ENCODE data around the gene DHDDS. TPM values are rescaled to one million over a fixed set of nuclear protein-coding genes. Genes with fewer than 3 reads are reported as not detected.

The DHDDS gene
- total RNA-seq, 2 experiments from 2014 or later, result 26.3 to 26.8 TPM

GRCh38 chr1:26413031-26413430 lies 19.1 kb upstream of the DHDDS start:
- Histone ChIP-seq H3K4me1 (ENCODE audit: insufficient read depth, low read length) (peaks cover 31% of the 10 kb centered on the region), H3K4me3 (ENCODE audit: low read length) (no peak overlapping the region), H3K27ac (ENCODE audit: low read depth in 1 of 2, low read length in 2 of 2) (no peak overlapping the region), H3K36me3 (ENCODE audit: insufficient read depth, low read length) (no peaks in the 10 kb centered on the region), H3K9me3 (ENCODE audit: control insufficient read depth in 1 of 2, insufficient read depth in 1 of 2, low read length in 2 of 2) (peaks cover 0 to 23% of the 10 kb centered on the region in 2 experiments), H3K27me3 (ENCODE audit: control insufficient read depth in 1 of 2, insufficient read depth in 2 of 2, low read length in 2 of 2) (peaks cover 52 to 60% of the 10 kb centered on the region in 2 experiments)
- H3K36me3 Mint-ChIP-seq (ENCODE audit: low read depth), result no peaks in the 10 kb centered on the region
- ATAC-seq (ENCODE audit: poor library complexity) (no peak), DNase-seq (no peak)
- no peak overlapping the region for H3K4me3 Mint-ChIP-seq
- peaks cover 30% of the 10 kb centered on the region for H3K4me1 Mint-ChIP-seq (ENCODE audit: low read depth)
- H3K27me3 Mint-ChIP-seq, result peaks cover 72% of the 10 kb centered on the region
- TF ChIP-seq, protein P1, sequence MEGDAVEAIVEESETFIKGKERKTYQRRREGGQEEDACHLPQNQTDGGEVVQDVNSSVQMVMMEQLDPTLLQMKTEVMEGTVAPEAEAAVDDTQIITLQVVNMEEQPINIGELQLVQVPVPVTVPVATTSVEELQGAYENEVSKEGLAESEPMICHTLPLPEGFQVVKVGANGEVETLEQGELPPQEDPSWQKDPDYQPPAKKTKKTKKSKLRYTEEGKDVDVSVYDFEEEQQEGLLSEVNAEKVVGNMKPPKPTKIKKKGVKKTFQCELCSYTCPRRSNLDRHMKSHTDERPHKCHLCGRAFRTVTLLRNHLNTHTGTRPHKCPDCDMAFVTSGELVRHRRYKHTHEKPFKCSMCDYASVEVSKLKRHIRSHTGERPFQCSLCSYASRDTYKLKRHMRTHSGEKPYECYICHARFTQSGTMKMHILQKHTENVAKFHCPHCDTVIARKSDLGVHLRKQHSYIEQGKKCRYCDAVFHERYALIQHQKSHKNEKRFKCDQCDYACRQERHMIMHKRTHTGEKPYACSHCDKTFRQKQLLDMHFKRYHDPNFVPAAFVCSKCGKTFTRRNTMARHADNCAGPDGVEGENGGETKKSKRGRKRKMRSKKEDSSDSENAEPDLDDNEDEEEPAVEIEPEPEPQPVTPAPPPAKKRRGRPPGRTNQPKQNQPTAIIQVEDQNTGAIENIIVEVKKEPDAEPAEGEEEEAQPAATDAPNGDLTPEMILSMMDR (IDR thresholded peaks at IDR 0.05), result no peak
- intact Hi-C loops (cut with DNase I, micrococcal nuclease), result loop anchor here in 1 of 2 experiments (10.0 kb wide), 1 partner anchor 378 kb away; no protein-coding TSS in a partner anchor
- no peak overlapping the region for H3K27ac Mint-ChIP-seq
- ChIA-PET CTCF (interaction anchor here (0.7 to 1.0 kb wide), 2 partner anchors 23 to 179 kb away, joined by 3 to 5 read pairs; partner anchors contain the start of gene CEP85), POLR2A (no interaction called here)
- peaks cover 2% of the 10 kb centered on the region for H3K9me3 Mint-ChIP-seq

DNA sequence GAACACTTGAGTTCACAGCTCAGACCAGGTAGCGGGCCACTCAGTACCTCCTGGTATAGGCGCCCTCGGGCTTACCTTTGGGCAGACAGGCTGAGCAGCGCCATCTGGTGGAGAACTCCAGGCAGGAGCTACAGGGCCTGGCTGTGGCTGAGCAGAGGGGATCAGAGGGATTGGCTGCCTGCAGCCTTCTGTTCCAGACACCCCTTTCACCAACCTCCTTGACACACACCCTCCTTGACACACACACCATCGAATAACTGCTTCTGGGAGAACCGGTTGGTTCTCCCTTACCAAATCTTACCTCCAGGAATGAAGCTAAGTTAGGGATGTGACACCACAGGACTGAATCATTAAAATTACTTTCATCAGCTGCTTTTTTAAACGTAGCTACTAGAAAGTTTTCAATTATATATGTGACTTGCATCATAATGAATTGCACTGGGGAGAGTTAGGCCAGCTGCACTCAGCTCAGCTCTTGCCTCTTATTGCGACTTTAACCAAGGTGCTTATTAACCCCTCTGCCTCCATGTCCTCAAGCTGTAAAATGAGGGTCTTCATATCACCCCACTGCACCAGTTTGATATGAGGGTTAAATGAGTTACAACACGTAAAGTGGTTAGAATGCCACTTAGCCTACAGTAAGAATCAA lies 14.9 kb upstream of the DHDDS start:
- Histone ChIP-seq H3K9me3 (ENCODE audit: control insufficient read depth in 1 of 2, insufficient read depth in 1 of 2, low read length in 2 of 2) (peaks cover 0 to under 1% of the 10 kb centered on the region in 2 experiments), H3K4me1 (ENCODE audit: insufficient read depth, low read length) (no peaks in the 10 kb centered on the region), H3K27me3 (ENCODE audit: control insufficient read depth in 1 of 2, insufficient read depth in 2 of 2, low read length in 2 of 2) (peaks cover 19 to 27% of the 10 kb centered on the region in 2 experiments), H3K27ac (ENCODE audit: low read depth in 1 of 2, low read length in 2 of 2) (no peak overlapping the region), H3K36me3 (ENCODE audit: insufficient read depth, low read length) (no peaks in the 10 kb centered on the region), H3K4me3 (ENCODE audit: low read length) (no peak overlapping the region)
- ChIA-PET POLR2A (interaction anchor here (0.7 to 2.1 kb wide), 12 partner anchors 9 to 184 kb away, joined by 3 to 9 read pairs (median 4); partner anchors contain the start of genes CD52, CEP85 and DHDDS), CTCF (interaction anchor here (0.6 to 2.9 kb wide), 37 partner anchors 8 to 275 kb away, joined by 3 to 29 read pairs (median 5); partner anchors contain the start of genes CEP85, DHDDS, HMGN2 and SH3BGRL3)
- TF ChIP-seq, protein P1 (IDR thresholded peaks at IDR 0.05), result peak; percentile 95
- Mint-ChIP-seq H3K27ac (no peak overlapping the region), H3K9me3 (no peaks in the 10 kb centered on the region), H3K27me3 (peaks cover 40% of the 10 kb centered on the region), H3K36me3 (ENCODE audit: low read depth) (no peaks in the 10 kb centered on the region), H3K4me1 (ENCODE audit: low read depth) (no peaks in the 10 kb centered on the region), H3K4me3 (no peak overlapping the region)
- peak; percentile 100 for ATAC-seq (ENCODE audit: poor library complexity)
- peak; percentile 78 to 91 (median 82) for DNase-seq
- intact Hi-C loops (cut with DNase I, micrococcal nuclease), result loop anchor here (1.0 to 10.0 kb wide), 6 partner anchors 54 to 382 kb away; no protein-coding TSS in a partner anchor

- POLR2A ChIA-PET, result no interaction called here
- TF ChIP-seq, protein P1 (IDR thresholded peaks at IDR 0.05), result no peak
- H3K9me3 Mint-ChIP-seq, result no peaks in the 10 kb centered on the region
- intact Hi-C loops (cut with DNase I, micrococcal nuclease), result loop anchor here in 1 of 2 experiments (10.0 kb wide), 1 partner anchor 384 kb away; no protein-coding TSS in a partner anchor
- no peaks in the 10 kb centered on the region for H3K9me3 ChIP-seq (ENCODE audit: control insufficient read depth in 1 of 2, insufficient read depth in 1 of 2, low read length in 2 of 2)
- H3K27me3 Mint-ChIP-seq, result peaks cover 28% of the 10 kb centered on the region
- no peak for ATAC-seq (ENCODE audit: poor library complexity)
- peaks cover 6 to 16% of the 10 kb centered on the region in 2 experiments for H3K27me3 ChIP-seq (ENCODE audit: control insufficient read depth in 1 of 2, insufficient read depth in 2 of 2, low read length in 2 of 2)
- CTCF ChIA-PET, result interaction anchor here (0.9 kb wide), 1 partner anchor 97 kb away, joined by 3 read pairs; no protein-coding TSS in a partner anchor
- DNase-seq, result no peak
- no peaks in the 10 kb centered on the region for H3K36me3 Mint-ChIP-seq (ENCODE audit: low read depth)
- no peaks in the 10 kb centered on the region for H3K4me1 Mint-ChIP-seq (ENCODE audit: low read depth)
- H3K4me3 ChIP-seq (ENCODE audit: low read length), result no peak overlapping the region
- H3K27ac Mint-ChIP-seq, result no peak overlapping the region
- no peak overlapping the region for H3K27ac ChIP-seq (ENCODE audit: low read depth in 1 of 2, low read length in 2 of 2)
- H3K4me1 ChIP-seq (ENCODE audit: insufficient read depth, low read length), result no peaks in the 10 kb centered on the region
- no peaks in the 10 kb centered on the region for H3K36me3 ChIP-seq (ENCODE audit: insufficient read depth, low read length)
- no peak overlapping the region for H3K4me3 Mint-ChIP-seq
These were observed 13.2 kb upstream of the DHDDS start for GRCh38 chr1:26418865-26419349.
